Lower leg skin (tissue), 4 donors: ENCODE measurements around the gene PKP1. TPM values are rescaled to one million over a fixed set of nuclear protein-coding genes. Genes with fewer than 3 reads are reported as not detected.

Experiments used
- DNase-seq, 2 donors: peaks; one replicate each; pipeline ENCODE4 v3.0.0-alpha.2; 2019; ENCODE audit warnings: low spot score in 2 of 2
- H3K4me3 ChIP-seq: fragments of 200-600 bp; sonication (generic); 2 replicates; pipeline ENCODE4 v1.5.1; 2017; ENCODE audit warnings: mild to moderate bottlenecking, low read depth; ENCODE audit not compliant: poor library complexity, severe bottlenecking
- CTCF ChIP-seq, 3 donors: fragments of 450-650 bp; IDR thresholded peaks; one replicate each; pipeline ENCODE4 v1.5.1; 2016; ENCODE audit warnings: antibody characterized with exemption in 3 of 3, mild to moderate bottlenecking in 3 of 3, moderate library complexity in 2 of 3
- POLR2A ChIP-seq, 2 donors: fragments of 450-650 bp; IDR thresholded peaks; one replicate each; pipeline ENCODE4 v1.6.1; 2016 to 2017; ENCODE audit warnings: antibody characterized with exemption in 2 of 2, mild to moderate bottlenecking in 1 of 2, moderate library complexity in 1 of 2
- WGBS, 2 donors: methylation state at CpG; one replicate each; pipeline ENCODE4 v1.1.5; 2018; 5-methylcytosine and 5-hydroxymethylcytosine counted together
- intact Hi-C: fragments of 100-400 bp; cut with DNase I; formaldehyde crosslinking; loops from one replicate; pipeline ENCODE4 v1.15.0; 2023; ENCODE audit warnings: low total_unique reads
- total RNA-seq, 4 donors: library from RNA; depleted of rRNA; stranded (reverse); fragments of >200 nt; gene quantifications; one replicate each; pipeline ENCODE4 v1.1.0, GENCODE V29; 2016

Gene PKP1
- total RNA-seq, 4 donors from 2014 or later, result 928 to 1,274 (median 961) TPM

GRCh38 chr1:201295861-201296260 lies 12.6 kb downstream of the PKP1 start:
- no peak for TF ChIP-seq POLR2A (IDR thresholded peaks at IDR 0.05)
- no peak for TF ChIP-seq CTCF (IDR thresholded peaks at IDR 0.05)
- intact Hi-C loops, result no loop called here
- peak in 1 of 2 donors; percentile 81 for DNase-seq
- no peak overlapping the region for H3K4me3 ChIP-seq
- WGBS, 2 donors, result 24 to 32% methylated on average over 3 of the region's 3 CpGs

DNA sequence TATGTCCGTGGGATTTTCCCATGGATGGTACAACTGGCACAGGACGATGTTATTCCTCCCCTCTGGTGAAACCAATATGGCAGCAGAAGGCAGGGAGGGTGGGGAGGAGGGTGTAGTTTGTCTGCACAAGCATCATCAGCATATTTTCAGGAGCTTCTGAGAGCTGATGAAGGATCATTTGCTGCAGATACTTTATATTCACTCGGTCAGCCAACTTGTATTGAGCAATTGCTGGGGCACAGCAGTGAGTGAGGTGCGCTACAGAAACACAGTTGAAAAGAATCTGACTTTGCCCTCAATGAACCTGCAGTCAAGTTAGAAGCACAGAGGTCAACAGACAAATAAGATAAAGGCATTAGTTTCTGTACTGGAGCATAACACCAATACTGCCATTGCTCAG lies 13.0 kb downstream of the PKP1 start:
- no peak overlapping the region for H3K4me3 ChIP-seq
- TF ChIP-seq CTCF (IDR thresholded peaks at IDR 0.05), result no peak
- TF ChIP-seq POLR2A (IDR thresholded peaks at IDR 0.05), result no peak
- no peak for DNase-seq
- intact Hi-C loops, result no loop called here
- 33 to 37% methylated on average over 4 of the region's 4 CpGs for WGBS, 2 donors

GRCh38 chr1:201298396-201299381 lies 15.4 kb downstream of the PKP1 start:
- no peak for DNase-seq
- TF ChIP-seq POLR2A (IDR thresholded peaks at IDR 0.05) (no peak), CTCF (IDR thresholded peaks at IDR 0.05) (no peak)
- WGBS, 2 donors, result 68 to 80% methylated on average over 7 of the region's 7 CpGs
- intact Hi-C loops, result no loop called here
- no peak overlapping the region for H3K4me3 ChIP-seq

- intact Hi-C loops, result no loop called here
- 23 to 37% methylated on average over 5 to 6 of the region's 6 CpGs for WGBS, 2 donors
- DNase-seq, result peak in 1 of 2 donors; percentile 80
Measured at GRCh38 chr1:201299968-201300367, 16.7 kb downstream of the PKP1 start.

GRCh38 chr1:201300641-201301040 lies 17.3 kb downstream of the PKP1 start:
- H3K4me3 ChIP-seq, result no peak overlapping the region
- DNase-seq, result no peak
- no peak for TF ChIP-seq CTCF (IDR thresholded peaks at IDR 0.05)
- TF ChIP-seq POLR2A (IDR thresholded peaks at IDR 0.05), result no peak
- intact Hi-C loops, result no loop called here
- 51 to 55% methylated on average over 4 of the region's 4 CpGs for WGBS, 2 donors

More at GRCh38 chr1:201299968-201300367, 16.7 kb downstream of the PKP1 start:
- H3K4me3 ChIP-seq, result no peak overlapping the region
- TF ChIP-seq POLR2A (IDR thresholded peaks at IDR 0.05) (no peak), CTCF (IDR thresholded peaks at IDR 0.05) (no peak)
